GM21423 (cell line): ENCODE data around the gene LONRF2.

Source experiments
- ATAC-seq: cut with Tn5 transposase; IDR thresholded peaks from one replicate; pipeline ENCODE4 v1.9.1; 2021; ENCODE audit warnings: mild to moderate bottlenecking, moderate library complexity; ENCODE audit not compliant: unreplicated experiment

Gene LONRF2

DNA sequence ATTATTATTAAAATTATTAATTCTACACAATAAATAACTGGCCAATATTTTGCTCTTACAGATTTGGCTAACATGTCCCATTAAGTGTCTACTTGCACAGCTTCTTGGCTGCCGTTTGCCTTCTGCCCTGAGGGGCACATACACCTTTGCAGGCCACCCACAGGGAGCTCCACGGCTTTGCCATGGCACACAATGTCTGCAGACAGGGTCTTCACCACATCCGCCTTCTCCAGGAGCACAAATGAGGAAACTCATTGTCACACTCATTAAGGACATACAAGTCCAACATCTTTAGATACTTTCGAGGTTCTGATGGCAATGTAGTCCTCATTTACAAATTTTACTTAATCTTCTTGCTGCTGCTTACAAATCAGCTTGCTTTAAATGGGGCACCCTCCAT is 45.6 kb downstream of the LONRF2 start:
- ATAC-seq, result no peak

DNA sequence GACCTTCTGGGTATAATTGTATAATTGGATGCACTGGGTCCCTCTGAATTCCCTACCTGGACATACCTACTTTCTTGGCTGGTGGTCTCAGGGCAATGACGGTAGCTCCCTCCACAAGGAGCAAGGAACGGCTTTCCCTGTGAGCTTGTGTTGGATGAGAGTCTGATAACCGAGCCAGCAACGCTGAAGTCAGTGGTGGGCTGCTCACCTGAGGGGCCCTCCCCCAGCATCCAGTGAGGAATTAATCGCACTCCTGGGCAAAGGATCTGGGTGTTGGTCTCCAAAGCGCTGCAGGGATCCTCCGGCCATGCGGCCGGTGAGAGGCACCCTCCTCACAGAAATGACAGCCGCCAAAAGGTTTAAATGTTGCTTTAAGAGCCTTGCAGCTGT is 47.1 kb downstream of the LONRF2 start:
- ATAC-seq, result no peak

GRCh38 chr2:100274566-100275199 is 47.6 kb downstream of the LONRF2 start:
- ATAC-seq, result no peak

- no peak for ATAC-seq
These were observed 48.2 kb downstream of the LONRF2 start for GRCh38 chr2:100274076-100274475.

- ATAC-seq, result no peak
These were observed 48.9 kb downstream of the LONRF2 start for GRCh38 chr2:100273387-100273786.

GRCh38 chr2:100272841-100273329 is 49.4 kb downstream of the LONRF2 start:
- ATAC-seq, result no peak

- ATAC-seq, result no peak
These were observed 51.1 kb downstream of the LONRF2 start for GRCh38 chr2:100271210-100271609.

DNA sequence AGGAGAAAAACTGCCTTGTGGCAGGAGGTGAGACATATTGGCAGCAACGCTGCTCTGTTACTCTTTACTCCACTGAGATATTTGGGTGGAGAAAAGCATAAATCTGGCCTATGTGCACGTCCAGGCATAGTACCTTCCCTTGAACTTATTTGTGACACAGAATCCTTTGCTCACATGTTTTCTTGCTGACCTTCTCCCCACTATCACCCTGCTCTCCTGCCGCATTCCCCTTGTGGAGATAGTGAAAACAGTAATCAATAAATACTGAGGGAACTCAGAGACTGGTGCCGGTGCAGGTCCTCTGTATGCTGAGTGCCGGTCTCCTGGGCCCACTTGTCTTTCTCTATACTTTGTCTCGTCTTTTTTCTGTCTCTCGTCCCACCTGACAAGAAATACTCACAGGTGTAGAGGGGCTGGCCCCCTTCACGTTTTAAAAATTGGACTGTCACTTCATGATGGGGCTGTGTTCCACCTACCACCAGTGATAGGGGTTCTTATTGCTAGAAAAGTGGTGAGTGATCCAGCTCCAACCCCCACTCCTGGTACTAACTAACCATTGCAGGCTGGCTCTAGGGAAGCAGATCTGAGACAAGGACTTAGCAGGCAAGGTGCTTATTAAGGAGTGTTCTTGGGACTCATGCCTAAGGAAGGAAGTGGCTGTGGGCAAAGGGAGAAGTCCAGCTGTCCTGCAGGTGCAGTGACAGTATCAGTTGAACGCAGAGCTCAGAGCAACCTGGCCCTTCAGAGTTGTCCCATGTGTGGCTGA is 51.7 kb downstream of the LONRF2 start:
- ATAC-seq, result no peak

DNA sequence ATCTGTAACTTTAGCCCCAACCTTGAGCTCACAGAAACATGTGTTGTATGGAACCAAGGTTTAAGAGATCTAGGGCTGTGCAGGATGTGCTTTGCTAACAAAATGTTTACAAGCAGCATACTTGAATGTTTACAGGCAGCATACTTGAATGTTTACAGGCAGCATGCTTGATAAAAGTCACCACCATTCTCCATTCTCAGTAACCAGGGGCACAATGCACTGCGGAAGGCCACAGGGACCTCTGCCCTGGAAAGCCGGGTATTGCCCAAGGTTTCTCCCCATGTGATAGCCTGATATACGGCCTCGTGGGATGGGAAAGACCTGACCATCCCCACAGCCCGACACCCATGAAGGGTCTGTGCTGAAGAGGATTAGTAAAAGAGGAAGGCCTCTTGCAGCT is 52.4 kb downstream of the LONRF2 start:
- ATAC-seq, result no peak

DNA sequence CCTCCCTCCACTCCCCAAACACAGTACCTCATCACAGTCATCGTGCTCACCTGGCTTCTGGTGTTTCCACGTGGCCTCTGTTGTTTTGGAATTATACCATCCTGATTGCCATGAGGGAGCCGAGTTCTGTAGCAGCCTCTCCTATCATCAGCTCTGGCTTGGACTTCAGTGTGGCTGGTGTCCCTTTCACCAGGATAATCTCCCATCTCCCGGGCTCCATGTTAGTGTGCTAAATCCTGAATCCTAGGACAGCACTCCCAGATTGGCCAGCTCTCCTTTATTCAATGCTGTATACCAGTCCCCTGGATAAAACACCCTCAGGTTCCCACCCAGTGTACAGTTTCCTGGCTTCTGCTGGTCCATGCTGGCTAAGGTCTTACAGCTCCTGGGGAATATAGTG is 53.3 kb downstream of the LONRF2 start:
- no peak for ATAC-seq

- ATAC-seq, result no peak
These were observed 54.5 kb downstream of the LONRF2 start for GRCh38 chr2:100267751-100268150.

GRCh38 chr2:100266126-100266525 is 56.2 kb downstream of the LONRF2 start:
- ATAC-seq, result no peak

GRCh38 chr2:100265226-100265625 is 57.1 kb downstream of the LONRF2 start:
- ATAC-seq, result no peak

- no peak for ATAC-seq
These were observed 57.6 kb downstream of the LONRF2 start for GRCh38 chr2:100264651-100265050.

DNA sequence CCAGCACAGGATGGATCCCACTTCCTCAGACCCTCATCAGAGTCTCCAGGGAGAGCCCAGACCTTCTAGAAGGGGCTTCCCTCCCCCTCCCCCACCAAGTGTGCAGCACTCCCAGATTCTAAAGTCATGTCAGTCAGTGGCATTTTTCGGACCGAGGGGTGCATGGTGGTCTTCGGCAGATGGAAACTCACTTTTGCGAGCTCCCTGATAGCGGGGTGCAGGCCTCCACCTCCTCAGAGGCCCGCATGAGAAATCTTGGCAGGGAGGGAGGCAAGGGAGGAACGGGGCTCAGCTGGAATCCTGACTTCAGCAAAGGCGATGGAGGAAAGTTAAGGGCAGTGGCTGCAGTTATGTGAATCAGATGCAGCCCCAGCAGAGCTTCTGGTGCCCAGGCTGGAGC is 58.2 kb downstream of the LONRF2 start:
- no peak for ATAC-seq

DNA sequence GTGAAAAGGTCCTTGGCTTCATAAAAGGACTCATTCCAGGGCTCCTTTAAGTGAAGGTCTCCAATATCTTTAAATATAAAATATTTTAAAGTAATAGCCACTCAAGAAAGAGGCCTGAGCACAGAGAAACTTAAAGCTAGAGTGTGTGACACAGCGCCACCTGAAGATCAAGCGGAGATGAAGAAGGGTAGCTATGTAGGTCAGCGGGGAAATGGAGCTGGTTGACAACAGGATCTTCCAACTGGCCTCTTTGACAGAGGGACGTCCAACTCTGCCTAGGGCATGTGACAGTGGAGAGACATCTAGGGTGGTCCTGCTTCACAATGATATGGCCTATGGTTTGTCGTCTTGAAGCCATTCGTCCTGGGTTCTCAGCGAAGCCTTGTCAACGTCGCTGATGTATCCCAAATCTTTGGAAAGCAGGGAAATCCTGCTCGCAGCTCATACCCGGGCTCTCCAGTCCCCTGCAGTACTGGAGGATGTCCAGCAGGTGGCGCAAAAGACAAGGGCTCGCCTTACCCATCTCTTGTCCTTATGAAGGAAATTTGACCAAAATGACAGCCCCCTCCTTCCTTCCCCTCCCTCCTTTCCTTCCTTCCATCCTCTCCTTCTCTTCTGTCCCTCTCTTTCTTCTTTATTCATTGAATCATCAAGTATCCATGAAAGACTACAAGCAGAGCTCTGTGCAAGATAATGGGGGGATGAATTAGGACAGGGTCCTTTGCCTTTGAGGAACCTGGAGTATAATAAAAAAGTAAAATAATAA is 59.6 kb downstream of the LONRF2 start:
- ATAC-seq, result no peak

GRCh38 chr2:100262046-100262445 is 60.3 kb downstream of the LONRF2 start:
- no peak for ATAC-seq

- no peak for ATAC-seq
These were observed 61.3 kb downstream of the LONRF2 start for GRCh38 chr2:100260712-100261620.

DNA sequence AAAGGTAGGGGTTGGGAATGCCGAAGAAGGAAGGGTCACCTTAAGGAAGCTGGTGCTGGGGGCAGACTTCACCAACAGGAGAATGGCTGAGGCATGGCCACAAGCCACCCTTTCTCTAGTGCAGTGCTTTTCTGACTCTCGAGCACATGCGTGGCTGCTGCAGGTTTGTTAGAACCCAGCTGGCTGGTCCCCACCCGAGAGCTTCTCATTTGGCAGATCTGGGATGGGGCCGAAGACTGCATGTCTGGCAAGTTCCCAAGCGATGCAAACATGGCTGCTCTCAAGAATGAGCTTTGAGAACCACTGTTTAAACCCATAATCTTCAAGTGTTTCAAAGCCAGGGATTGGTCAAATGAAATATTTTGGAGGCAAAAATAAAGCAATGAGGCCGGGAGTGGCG is 63.2 kb downstream of the LONRF2 start:
- ATAC-seq, result no peak

- no peak for ATAC-seq
These were observed 64.4 kb downstream of the LONRF2 start for GRCh38 chr2:100257939-100258338.

DNA sequence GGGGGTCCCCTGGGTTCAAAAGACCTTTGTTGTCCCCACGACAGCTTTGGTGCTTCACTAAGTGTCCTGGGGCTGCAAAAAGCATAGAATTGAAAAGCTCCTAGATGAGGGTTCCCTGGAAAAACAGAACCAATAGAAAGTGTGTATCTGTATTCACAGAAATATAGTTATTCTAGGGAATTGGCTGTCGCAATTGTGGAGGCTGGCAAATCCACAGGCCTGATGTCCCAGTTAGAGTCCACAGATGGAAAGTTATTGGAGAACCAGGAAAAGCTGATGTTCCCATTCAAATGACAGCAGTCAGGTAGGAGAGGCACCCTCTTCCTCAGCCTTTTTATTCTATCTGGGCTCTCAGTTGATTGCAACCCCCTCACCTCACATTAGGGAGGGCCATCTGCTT is 65.5 kb downstream of the LONRF2 start:
- no peak for ATAC-seq
